ENCODE measurements around the gene MMP7. TPM values are rescaled to one million over a fixed set of nuclear protein-coding genes. Genes with fewer than 3 reads are reported as not detected.

Gene MMP7
- polyA plus RNA-seq, 1 of the 3 experiments (the other 2 are of a cell fraction): 0.13 TPM

GRCh38 chr11:102473543-102473942, 57.0 kb downstream of the MMP7 start:
- H3F3A ChIP-seq (replicated peaks; ENCODE audit: insufficient read depth): no peaks in the 10 kb centered on the region
- WGBS (ENCODE audit: low lambda C conversion rate): 88% methylated on average over 5 of the region's 5 CpGs
- no peak for TF ChIP-seq REST (IDR thresholded peaks at IDR 0.05; ENCODE audit: low read depth, low read length)
- no peak for TF ChIP-seq NFIC (IDR thresholded peaks at IDR 0.05; ENCODE audit: borderline replicate concordance)
- TF ChIP-seq SMC3 (IDR thresholded peaks at IDR 0.05; ENCODE audit: low read depth, low read length): no peak
- no peak for TF ChIP-seq RCOR1 (IDR thresholded peaks at IDR 0.05; ENCODE audit: low read length)
- TF ChIP-seq JUND (IDR thresholded peaks at IDR 0.05): no peak
- no peak for TF ChIP-seq CTCF (IDR thresholded peaks at IDR 0.05)
- TF ChIP-seq TAF1 (IDR thresholded peaks at IDR 0.05; ENCODE audit: borderline replicate concordance, low read depth, low read length): no peak
- TF ChIP-seq MAX (IDR thresholded peaks at IDR 0.05; ENCODE audit: low read depth): no peak
- TF ChIP-seq YY1 (IDR thresholded peaks at IDR 0.05; ENCODE audit: low read depth): no peak
- TF ChIP-seq FOSL2 (IDR thresholded peaks at IDR 0.05; ENCODE audit: borderline replicate concordance, low read depth): no peak
- TF ChIP-seq POLR2AphosphoS5 (IDR thresholded peaks at IDR 0.05; ENCODE audit: low read depth, low read length): no peak
- no peak for TF ChIP-seq RFX5 (IDR thresholded peaks at IDR 0.05; ENCODE audit: low read length)
- no peak for TF ChIP-seq ELF1 (IDR thresholded peaks at IDR 0.05)
- no peak for TF ChIP-seq EZH2phosphoT487 (IDR thresholded peaks at IDR 0.05; ENCODE audit: borderline replicate concordance, low read depth)
- no peak overlapping the region for H3K4me2 ChIP-seq
- H2AFZ ChIP-seq (ENCODE audit: low read depth): no peak overlapping the region
- H3K9ac ChIP-seq: no peak overlapping the region
- H3K36me3 ChIP-seq (replicated peaks in 1 of 2; ENCODE audit: control insufficient read depth in 1 of 2, insufficient read depth in 2 of 2, low read length in 1 of 2): no peaks in the 10 kb centered on the region
- H3K9me2 ChIP-seq: no peaks in the 10 kb centered on the region
- ChIA-PET POLR2A (no interaction called here), CTCF (interaction anchor here (1.2 kb wide), 1 partner anchor 131 kb away, joined by 3 read pairs; no protein-coding TSS in a partner anchor)
- H3K4me1 ChIP-seq (ENCODE audit: control insufficient read depth in 1 of 2, insufficient read depth in 2 of 2, low read depth in 1 of 2, low read length in 1 of 2): peaks cover 7 to 17% of the 10 kb centered on the region in 2 experiments; a peak in 2 of 4 replicates
- no peak for DNase-seq
- no peaks in the 10 kb centered on the region for H4K20me1 ChIP-seq (ENCODE audit: insufficient read depth)
- H3K27ac ChIP-seq (ENCODE audit: low read depth in 2 of 2, low read length in 1 of 2): no peak overlapping the region
- H3K4me3 ChIP-seq (ENCODE audit: low read depth in 2 of 2, low read length in 1 of 2): no peak overlapping the region
- no peaks in the 10 kb centered on the region for H3K9me3 ChIP-seq
- H3K79me2 ChIP-seq (ENCODE audit: insufficient read depth): no peaks in the 10 kb centered on the region
- H3K27me3 ChIP-seq (ENCODE audit: insufficient read depth): no peaks in the 10 kb centered on the region

Data from SK-N-SH (cell line).